COLO668 (cell line): ENCODE data around the gene COPS4.
"Not testable (repeated sequence)": the region's sequence is repeated elsewhere in the genome, so short reads cannot be mapped to it uniquely, and the experiment has no call there.

Experiments used
- DNase-seq: peaks from one replicate; lab custom pipeline; 2025; ENCODE audit not compliant: unreplicated experiment; lab: John Stamatoyannopoulos, UW

COPS4 gene

DNA sequence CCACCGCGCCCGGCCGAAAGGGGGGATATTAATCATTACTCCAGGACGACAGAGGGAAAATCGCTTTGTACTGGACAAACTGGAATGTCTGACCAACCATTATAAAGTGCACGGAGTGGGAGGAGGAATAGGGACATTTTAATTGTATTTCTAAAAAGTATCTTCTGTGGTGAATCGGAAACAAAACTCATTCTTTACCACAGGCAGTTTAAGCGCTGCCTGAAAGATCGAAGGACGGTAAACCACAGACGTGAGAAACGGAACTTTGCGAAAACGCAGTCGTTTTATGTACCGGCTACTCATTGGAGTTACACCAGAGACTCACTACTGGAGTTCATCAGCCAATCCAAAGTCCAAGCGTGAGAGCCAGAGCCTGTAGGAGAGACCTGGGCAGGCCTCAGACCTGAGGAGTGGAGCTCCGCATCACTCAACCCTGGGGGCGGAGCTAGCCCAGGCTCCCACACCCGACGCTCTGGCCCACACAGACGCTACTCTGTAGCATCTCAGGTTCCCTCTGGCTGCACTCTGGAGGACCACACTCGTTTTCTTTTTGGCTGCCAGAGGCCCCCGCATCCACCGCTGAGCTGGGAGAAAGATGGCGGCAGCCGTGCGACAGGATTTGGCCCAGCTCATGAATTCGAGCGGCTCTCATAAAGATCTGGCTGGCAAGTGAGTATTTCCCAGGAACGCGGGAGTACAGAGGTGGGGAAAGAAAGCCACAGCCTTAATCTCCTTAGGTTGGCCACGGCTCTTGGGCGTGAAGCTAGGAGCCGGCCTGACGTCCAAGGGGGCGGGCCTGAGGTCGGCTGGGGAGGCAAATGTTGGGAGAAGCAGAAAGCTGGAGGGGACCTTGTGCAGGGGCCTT lies at the start of gene COPS4:
Gene COPS4, plus strand, starts transcription at position 554 of the 865 bp plus-strand sequence. Its CDS starts 42 bp downstream, at position 596.
- DNase-seq: peak; percentile 98

GRCh38 chr4:82987519-82987918 lies 47.5 kb upstream of the COPS4 start:
- DNase-seq: not testable (repeated sequence)

DNA sequence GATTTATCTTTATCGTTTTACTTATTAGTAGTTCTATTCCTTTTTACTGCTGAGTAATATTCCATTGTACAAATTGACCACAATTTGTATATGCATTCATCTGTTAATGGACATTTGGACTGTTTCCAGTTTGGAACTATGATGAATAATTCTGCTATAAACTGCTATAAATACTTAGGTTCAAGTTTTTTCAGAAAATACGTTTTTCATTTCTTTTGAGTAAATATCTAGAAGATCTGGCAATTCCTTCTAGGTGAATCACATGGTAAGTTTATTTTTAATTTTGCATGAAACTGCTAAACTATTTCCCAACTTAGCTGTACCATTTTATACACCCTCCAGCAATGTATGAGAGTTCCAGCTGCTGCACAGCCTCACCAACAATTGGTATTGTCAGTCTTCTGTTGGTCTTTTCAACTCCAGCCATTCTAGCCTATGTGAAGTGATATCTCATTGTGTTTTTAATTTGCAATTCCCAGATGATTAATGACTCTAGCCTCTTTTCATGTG lies 46.6 kb upstream of the COPS4 start:
- DNase-seq: no peak

- no peak for DNase-seq
Observed at GRCh38 chr4:82989575-82990429, 45.2 kb upstream of the COPS4 start.

DNA sequence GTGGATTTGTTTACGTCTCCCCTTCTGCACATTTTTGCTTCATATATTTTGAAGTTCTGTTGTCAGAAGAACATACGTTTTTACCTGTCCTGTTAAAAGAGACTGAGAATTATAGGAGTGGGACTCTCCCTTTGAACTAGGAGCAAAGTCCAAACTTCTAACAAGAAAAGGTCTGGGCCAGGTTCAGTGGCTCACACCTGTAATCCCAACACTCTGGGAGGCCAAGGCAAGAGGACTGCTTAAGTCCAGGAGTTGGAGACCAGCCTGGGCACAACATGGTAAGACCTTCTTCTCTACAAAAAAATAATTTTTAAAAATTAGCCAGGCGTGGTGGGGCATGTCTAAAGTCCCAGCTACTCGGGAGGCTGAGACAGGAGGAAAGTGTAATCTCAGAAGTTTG lies 40.1 kb upstream of the COPS4 start:
- DNase-seq: no peak

- DNase-seq: no peak
Observed at GRCh38 chr4:82998898-82999297, 36.1 kb upstream of the COPS4 start.

DNA sequence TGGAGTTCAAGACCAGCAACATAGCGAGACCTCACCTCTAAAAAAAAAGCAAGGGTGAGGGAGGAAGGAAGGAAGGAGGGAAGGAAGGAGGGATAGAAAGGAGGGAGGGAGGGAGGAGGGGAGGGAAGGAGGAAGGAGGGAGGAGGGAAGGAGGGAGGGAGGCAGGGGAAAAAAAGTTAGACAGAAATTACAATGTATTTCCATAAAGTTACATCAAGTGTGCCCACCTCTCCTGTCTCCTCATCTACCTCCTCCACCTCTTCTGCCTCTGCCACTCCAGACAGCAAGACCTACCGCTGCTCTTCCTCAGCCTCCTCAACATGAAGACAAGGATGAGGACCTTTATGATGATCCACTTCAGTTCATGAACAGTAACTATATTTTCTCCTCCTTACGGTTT lies 32.7 kb upstream of the COPS4 start:
- no peak for DNase-seq

DNA sequence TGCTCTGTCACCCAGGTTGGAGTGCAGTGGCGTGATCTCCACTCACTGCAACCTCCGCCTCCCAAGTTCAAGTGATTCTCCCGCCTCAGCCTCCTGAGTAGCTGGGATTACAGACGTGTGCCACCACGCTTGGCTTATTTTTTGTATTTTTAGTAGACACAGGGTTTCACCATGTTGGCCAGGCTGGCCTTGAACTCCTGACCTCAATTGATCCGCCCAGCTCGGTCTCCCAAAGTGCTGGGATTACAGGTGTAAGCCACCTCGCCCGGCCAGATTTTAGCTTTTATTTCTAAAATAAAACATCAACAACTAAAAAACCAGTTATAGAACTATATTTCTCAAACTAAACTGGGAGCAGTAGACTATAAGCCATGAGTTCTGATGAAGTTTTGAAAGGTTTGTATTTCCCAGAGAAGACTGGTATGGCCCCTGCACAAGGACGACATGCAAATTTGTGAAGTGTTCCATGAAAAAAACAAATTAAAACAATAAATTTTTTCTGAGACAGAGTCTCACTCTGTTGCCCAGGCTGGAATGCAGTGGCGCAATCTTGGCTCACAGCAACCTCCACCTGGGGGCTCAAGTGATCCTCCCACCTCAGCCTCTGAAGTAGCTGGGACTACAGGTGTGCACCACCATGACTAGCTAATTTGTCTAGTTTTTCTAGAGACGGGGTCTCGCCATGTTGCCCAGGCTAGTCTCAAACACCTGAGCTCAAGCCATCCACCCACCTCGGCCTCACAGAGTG lies 31.8 kb upstream of the COPS4 start:
- not testable (repeated sequence) for DNase-seq

GRCh38 chr4:83009529-83009928 lies 25.5 kb upstream of the COPS4 start:
- no peak for DNase-seq

DNA sequence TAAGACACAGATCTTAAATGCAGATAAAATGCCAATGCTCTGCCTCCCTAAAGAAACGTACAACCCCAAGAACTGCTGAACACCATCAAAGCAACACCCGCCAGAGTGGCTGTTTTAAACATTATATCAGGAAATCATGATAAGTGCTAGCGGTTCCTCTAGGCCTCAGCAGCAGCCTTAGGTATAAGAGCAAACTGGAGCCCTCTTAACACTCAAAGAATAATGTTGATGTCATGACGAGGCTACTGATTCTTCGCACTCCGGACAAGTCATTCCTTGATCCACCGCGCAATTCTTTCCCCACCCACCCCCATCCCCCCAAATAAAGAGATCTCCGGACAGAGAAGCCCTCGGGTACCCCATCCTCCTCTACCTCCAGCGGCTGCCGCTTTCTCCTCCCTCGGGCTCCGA lies 24.9 kb upstream of the COPS4 start:
- DNase-seq: no peak

DNA sequence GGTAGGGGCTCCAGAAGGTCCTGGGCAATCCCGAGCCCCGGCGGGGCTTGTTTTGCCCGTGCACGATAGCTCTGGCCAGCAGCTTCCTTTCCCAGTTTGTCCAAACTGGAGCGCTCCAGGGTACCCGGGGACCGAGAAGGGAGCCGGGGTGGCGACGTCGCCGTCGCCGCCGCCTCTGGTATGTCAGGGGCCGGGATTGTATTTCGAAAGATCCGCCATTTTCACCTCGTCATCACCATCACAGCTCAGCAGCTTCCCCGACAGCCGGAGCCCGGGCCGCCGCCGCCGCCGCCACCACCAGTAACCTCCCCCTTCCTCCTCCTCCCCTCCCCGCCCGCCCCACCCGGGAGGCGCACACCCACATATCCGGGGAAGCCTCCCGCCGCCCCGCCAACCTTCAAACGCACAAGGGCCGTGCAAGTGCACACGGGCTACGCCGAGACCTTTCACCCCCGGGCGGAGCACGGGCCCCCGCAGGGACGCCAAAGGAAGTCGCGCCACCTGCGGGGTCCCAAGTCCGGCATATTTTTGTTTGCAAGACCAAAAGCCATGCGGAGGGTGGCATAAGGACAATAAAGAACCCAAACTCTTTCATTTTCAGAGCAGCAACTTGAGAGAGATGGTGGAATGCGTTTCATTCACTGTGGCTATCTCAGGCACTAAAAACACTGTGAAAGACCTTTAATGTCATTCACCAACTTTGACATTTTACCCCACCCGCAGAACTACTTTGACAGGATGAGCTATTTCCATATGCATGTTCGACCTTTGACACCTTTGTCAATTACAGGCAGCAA lies 24.3 kb upstream of the COPS4 start, which contains the start of gene LIN54:
Gene LIN54, minus strand, starts transcription at position 302 of the 797 bp plus-strand sequence. CDS start 25,979 bp downstream, outside the sequence.
- DNase-seq: peak; percentile 76

- DNase-seq: no peak
Observed at GRCh38 chr4:83011689-83012199, 23.2 kb upstream of the COPS4 start.

DNA sequence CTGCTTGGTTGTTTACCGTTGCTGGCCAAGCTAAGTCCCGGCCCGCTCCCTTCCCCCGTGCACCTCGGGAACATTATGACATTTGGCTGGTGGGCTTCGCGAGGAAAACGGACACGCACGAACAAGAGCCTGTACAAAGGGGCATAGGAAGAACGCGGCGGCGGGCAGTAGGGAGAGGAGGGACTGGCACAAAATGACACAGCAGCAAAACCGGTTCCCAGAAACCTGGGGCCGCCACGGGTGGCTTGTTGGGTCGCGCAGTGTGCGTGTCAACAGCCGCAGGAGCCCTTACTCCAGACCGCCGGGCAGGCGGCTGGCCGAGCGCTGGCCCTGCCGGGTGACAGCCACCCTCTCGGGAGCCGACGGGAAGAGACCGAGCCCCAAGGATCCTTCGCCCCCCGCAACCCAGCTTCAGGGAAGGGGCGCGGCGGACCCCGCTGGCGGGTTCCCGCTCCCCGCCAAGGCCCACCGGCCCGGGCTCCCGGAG lies 22.7 kb upstream of the COPS4 start:
- DNase-seq: peak; percentile 65

DNA sequence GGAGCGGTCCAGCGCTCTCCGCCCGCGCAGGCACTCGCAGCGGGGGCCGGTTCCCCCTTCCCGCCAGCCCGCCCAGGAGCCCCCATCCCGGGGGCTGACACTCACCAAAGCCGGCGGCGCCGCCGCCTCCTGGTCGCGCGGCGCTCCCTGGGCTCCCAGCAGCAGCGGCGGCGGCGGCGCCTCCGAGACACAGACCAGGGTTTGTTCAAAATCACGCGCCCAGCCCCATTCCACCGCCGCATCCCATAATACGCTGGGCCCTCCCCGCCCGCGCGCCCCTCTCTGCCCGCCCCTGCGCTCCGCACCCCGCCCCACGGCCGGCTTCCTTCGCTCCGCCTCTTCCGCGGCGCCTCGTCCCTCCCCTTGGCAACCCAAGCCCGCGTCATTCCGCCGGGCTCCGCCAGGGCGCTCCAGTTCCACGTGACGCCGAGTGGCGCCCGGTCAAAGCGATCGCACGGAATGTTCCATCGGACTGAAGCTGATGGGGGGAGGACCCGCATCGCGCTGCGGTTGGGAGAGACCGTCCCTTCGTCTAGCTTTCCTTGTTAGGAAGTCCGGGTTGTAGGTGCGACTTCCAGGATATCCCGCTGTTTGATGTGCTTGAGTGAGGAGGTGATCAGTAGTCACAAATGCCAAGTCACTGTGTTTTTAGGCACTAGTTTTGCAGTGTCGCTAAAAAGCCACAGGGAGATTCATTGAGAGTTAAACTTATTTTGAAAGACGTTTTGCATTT lies 22.1 kb upstream of the COPS4 start:
- DNase-seq: peak; percentile 98

DNA sequence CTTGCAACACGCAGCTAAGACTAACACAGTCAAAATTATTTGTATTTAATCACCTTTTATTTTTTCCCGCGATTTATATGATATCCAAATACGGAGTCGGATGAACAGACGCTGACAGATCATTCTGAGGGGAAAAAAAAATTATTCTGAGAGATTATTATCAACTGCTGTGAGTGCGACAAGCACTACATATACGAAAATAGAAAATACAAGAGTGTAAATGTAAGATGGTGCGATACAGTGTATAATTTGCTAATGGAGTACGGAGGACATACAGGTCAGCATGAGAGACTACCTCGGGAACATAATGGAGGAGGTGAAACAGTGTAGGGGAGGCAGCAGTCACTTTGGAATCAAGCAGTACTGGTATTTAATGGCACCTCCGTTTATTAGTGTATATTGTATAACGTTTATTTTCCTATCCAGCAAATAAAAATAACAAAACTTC lies 21.5 kb upstream of the COPS4 start:
- DNase-seq: no peak

DNA sequence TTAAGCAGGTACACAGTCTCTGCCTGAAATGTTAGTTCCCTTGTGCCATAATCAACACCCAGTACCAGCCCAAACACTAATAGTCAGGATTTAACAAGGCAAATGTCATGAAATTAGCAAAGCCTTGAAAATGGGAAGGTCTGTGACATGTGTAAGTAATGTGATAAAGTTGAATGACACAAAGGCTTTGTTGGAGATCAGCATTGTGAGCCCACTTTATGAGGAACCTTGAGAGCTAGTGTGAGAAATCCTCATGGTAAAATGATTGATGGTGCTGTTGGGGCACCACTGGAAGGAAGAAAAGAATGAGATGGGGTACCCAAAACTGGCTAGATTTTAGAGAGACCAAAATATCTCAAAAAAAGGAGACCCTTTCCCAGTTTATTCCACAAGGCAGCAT lies 21.1 kb upstream of the COPS4 start:
- no peak for DNase-seq

- DNase-seq: no peak
Observed at GRCh38 chr4:83019794-83020494, 15.0 kb upstream of the COPS4 start.

DNA sequence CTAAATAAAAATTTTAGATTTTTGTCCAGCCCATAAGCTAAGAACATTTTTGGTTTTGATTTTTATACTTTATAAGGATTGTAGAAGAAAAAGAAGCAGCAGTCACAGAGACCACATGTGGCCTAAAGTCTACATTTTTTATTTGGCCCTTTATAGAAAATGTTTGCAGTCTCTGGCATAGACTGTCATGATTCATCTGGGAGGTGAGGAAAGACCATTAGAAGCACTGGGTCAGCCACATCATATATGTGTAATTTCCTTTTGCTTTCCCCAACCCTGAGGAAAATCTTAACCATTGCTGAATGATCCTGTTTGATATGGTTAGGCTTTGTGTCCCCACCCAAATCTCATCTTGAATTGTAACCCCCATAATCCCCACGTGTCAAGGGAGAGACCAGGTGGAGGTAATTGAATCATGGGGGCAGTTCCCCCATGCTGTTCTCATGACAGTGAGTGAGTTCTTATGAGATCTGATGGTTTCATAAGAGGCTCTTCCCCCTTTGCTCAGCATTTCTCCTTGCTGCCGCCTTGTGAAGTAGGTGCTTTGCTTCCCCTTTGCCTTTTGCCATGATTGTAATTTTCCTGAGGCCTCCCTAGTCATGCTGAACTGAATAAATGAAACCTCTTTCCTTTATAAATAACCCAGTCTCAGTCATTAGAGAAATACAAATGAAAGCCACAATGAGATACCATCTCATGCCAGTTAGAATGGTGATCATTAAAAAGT lies 12.1 kb upstream of the COPS4 start:
- DNase-seq: no peak
